Measurements from ENCODE around the gene MYADML2. TPM values are rescaled to one million over a fixed set of nuclear protein-coding genes. Genes with fewer than 3 reads are reported as not detected.

The MYADML2 gene
- total RNA-seq, 4 donors from 2014 or later = not detected

GRCh38 chr17:81944858-81945257 is 2.2 kb downstream of the MYADML2 start:
- WGBS, 2 donors = 79 to 90% methylated on average over 7 to 9 of the region's 9 CpGs
- Histone ChIP-seq H3K36me3 (no peaks in the 10 kb centered on the region), H3K4me3 (no peak overlapping the region), H3K27me3 (peaks cover 0 to 54% (median 0%) of the 10 kb centered on the region in 4 donors), H3K4me1 (peaks cover 0 to 13% (median 4%) of the 10 kb centered on the region in 3 donors), H3K27ac (no peak overlapping the region), H3K9me3 (no peaks in the 10 kb centered on the region)
- TF ChIP-seq, protein P1, sequence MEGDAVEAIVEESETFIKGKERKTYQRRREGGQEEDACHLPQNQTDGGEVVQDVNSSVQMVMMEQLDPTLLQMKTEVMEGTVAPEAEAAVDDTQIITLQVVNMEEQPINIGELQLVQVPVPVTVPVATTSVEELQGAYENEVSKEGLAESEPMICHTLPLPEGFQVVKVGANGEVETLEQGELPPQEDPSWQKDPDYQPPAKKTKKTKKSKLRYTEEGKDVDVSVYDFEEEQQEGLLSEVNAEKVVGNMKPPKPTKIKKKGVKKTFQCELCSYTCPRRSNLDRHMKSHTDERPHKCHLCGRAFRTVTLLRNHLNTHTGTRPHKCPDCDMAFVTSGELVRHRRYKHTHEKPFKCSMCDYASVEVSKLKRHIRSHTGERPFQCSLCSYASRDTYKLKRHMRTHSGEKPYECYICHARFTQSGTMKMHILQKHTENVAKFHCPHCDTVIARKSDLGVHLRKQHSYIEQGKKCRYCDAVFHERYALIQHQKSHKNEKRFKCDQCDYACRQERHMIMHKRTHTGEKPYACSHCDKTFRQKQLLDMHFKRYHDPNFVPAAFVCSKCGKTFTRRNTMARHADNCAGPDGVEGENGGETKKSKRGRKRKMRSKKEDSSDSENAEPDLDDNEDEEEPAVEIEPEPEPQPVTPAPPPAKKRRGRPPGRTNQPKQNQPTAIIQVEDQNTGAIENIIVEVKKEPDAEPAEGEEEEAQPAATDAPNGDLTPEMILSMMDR (IDR thresholded peaks at IDR 0.05) = no peak
- no peak for TF ChIP-seq POLR2A (IDR thresholded peaks at IDR 0.05)
- intact Hi-C loops (cut with DNase I) = no loop called here
- DNase-seq = no peak

DNA sequence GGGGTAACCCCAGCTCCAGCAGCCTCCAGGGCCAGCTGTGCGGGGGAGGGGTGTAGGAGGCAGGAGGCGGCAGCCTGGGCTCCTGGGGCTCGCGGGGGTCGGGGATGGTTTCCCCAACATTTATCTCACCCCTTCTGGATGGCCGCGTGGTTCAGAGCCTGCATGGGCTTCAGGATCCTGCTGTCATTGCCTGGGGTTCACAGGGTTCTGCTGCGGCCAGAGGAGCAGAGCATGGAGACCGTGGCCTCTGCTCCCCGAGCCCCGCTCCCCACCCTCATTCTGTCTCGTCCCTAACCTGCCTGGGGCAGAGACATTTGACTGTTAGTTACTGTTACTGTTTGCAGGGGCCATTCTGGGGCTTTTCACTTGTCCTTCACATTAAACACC is 4.9 kb downstream of the MYADML2 start:
- H3K27me3 ChIP-seq = peaks cover 0 to 67% (median 0%) of the 10 kb centered on the region in 4 donors
- no peaks in the 10 kb centered on the region for H3K36me3 ChIP-seq
- no peak overlapping the region for H3K27ac ChIP-seq
- intact Hi-C loops (cut with DNase I) = no loop called here
- H3K9me3 ChIP-seq = no peaks in the 10 kb centered on the region
- H3K4me1 ChIP-seq = peaks cover 0 to 27% (median 14%) of the 10 kb centered on the region in 3 donors
- WGBS, 2 donors = 34 to 50% methylated on average over 7 of the region's 12 CpGs
- no peak overlapping the region for H3K4me3 ChIP-seq
- TF ChIP-seq, protein P1 (IDR thresholded peaks at IDR 0.05) = no peak
- TF ChIP-seq POLR2A (IDR thresholded peaks at IDR 0.05) = no peak
- DNase-seq = no peak

GRCh38 chr17:81941484-81942166 is 5.4 kb downstream of the MYADML2 start:
- DNase-seq = no peak
- Histone ChIP-seq H3K27ac (no peak overlapping the region), H3K27me3 (peaks cover 0 to 68% (median 0%) of the 10 kb centered on the region in 4 donors), H3K4me3 (no peak overlapping the region), H3K36me3 (no peaks in the 10 kb centered on the region), H3K9me3 (no peaks in the 10 kb centered on the region), H3K4me1 (peaks cover 5 to 32% (median 18%) of the 10 kb centered on the region in 3 donors)
- intact Hi-C loops (cut with DNase I) = no loop called here
- 34 to 58% methylated on average over 13 to 18 of the region's 30 CpGs for WGBS, 2 donors
- TF ChIP-seq POLR2A (IDR thresholded peaks at IDR 0.05) = no peak
- TF ChIP-seq, protein P1 (IDR thresholded peaks at IDR 0.05) = no peak

DNA sequence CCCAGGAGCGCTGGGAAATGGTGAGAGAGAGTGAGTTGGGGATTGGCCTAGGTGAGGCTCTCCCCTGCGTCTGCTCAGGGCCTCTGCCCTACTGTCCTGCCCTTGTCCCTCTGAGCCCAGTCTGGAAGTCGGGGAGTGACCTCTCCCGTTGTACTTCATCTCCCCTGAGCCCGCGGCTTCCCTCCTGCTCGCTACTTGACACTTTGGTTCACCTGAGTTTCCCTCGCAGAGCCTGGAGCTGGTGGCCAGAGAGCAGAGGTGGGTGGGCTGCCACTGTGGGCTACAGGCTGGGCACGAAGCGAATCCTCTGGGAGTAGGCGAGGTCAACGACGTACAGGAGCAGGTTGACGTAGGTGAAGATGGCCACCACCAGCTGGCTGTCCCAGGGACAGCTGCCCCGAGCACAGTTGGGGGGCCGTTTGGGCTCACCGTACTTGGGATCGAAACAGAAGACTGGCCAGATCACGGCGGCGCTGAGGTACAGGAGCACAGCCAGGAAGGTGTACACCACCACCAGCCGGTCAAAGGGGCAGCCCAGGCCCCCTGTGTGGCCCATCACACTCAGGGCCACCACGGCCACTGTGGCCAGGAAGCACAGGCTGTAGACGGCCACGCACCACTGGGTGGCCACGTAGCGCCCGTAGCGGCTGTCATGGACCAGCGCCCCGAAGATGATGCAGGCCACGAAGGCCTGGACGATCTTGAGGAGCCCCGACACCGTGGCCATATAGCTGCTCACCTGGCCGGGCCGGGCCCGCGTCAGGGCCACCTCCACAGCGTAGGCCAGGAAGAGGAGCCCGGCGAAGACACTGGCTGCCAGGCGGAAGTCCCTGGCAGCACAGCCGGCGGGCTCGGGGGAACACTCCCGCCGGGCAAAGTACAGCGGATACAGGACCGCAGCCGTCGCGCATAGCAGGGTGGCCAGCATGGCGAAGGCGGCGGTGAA is 6.2 kb downstream of the MYADML2 start:
- WGBS, 2 donors = 80 to 85% methylated on average over 2 to 17 of the region's 56 CpGs
- H3K4me1 ChIP-seq = peaks cover 8 to 41% (median 20%) of the 10 kb centered on the region in 3 donors
- H3K36me3 ChIP-seq = no peaks in the 10 kb centered on the region
- intact Hi-C loops (cut with DNase I) = no loop called here
- no peak overlapping the region for H3K4me3 ChIP-seq
- DNase-seq = no peak
- peaks cover 0 to 68% (median 0%) of the 10 kb centered on the region in 4 donors for H3K27me3 ChIP-seq
- no peaks in the 10 kb centered on the region for H3K9me3 ChIP-seq
- no peak for TF ChIP-seq POLR2A (IDR thresholded peaks at IDR 0.05)
- TF ChIP-seq, protein P1 (IDR thresholded peaks at IDR 0.05) = no peak
- no peak overlapping the region for H3K27ac ChIP-seq
